ENCODE results near the gene CYP4B1. TPM values are rescaled to one million over a fixed set of nuclear protein-coding genes. Genes with fewer than 3 reads are reported as not detected.

Gene CYP4B1
- total and polyA plus RNA-seq, 4 experiments from 2014 or later: 1.4 to 2.5 TPM; not detected in 2

DNA sequence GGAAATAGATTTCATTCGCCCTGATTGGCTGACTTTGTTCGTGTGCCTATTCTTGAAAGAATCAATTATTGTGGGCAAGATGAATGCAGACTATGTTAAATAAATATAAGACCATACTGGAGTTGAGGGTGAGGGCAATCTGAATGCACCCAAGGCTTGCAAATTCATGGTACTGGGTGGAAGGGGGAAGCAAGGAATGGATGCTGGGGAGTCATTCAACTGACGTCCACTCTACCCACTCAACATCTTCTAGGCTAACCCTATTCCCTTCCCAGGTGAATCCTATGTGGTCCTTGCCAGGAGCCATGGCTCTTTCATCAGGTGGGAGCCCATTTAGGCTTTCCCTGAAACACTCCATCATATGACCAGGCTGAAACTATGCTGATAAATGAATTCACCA, 5.7 kb upstream of the CYP4B1 start:
- POLR2A ChIA-PET (ENCODE audit: partially characterized antibody): no interaction called here
- Mint-ChIP-seq H3K27me3 (peaks cover 22 to 41% of the 10 kb centered on the region in 2 donors), H3K27ac (no peak overlapping the region), H3K9me3 (peaks cover 0 to 9% (median 3%) of the 10 kb centered on the region in 8 donors), H3K4me1 (no peaks in the 10 kb centered on the region), H3K4me3 (no peak overlapping the region), H3K36me3 (no peaks in the 10 kb centered on the region)
- H3K36me3 ChIP-seq (ENCODE audit: insufficient read depth, low read length): no peaks in the 10 kb centered on the region
- H3K4me1 ChIP-seq (ENCODE audit: insufficient read depth, low read length): no peaks in the 10 kb centered on the region
- no peak for DNase-seq
- intact Hi-C loops (cut with micrococcal nuclease): no loop called here
- no peak overlapping the region for H3K4me3 ChIP-seq (ENCODE audit: low read length in 2 of 2)
- CTCF ChIA-PET (ENCODE audit: partially characterized antibody): no interaction called here
- no peak overlapping the region for H3K27ac ChIP-seq (ENCODE audit: low read depth, low read length)
- H3K27me3 ChIP-seq (ENCODE audit: insufficient read depth, low read length): no peaks in the 10 kb centered on the region
- H3K9me3 ChIP-seq (ENCODE audit: control insufficient read depth in 1 of 2, low read length in 2 of 2): no peaks in the 10 kb centered on the region

DNA sequence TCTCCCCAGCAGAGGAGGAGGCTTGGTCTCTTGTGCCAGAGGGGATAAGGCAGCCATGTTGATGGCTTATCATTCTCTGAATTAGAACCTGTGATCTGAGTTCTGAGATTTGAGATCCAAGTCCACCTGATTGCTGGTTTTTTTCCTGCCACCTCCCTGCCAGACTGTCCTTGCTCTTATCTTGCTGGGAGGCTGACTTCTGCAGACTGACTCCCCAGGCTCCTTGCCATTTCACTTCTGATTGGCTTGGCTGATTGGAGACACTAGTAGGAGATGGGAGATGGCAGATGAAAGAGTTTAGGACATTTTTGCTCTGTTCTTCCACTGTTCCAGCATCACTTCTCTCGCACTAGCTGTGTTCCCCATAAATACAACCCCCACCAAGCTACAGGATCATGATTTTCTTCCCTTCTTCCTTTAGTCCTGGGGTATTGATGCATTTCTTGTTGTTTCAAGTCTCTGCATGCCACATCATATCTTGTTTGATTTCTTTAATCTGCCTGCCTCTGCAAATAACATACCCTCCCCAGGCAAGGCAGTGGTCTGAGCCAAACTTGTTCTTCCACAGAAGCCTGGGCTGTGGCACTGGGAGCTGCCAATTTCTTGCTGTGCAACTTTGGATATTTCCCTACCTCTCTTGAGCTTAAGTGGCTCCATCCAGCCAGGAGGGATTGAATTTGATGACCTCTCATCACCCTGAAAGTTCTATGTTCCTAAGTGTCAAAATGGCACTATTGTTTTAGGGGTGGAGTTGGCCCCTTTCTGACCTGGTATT, 963 bp upstream of the CYP4B1 start:
- intact Hi-C loops (cut with micrococcal nuclease): no loop called here
- Mint-ChIP-seq H3K27me3 (peaks cover 11 to 25% of the 10 kb centered on the region in 2 donors), H3K4me1 (no peaks in the 10 kb centered on the region)

DNA sequence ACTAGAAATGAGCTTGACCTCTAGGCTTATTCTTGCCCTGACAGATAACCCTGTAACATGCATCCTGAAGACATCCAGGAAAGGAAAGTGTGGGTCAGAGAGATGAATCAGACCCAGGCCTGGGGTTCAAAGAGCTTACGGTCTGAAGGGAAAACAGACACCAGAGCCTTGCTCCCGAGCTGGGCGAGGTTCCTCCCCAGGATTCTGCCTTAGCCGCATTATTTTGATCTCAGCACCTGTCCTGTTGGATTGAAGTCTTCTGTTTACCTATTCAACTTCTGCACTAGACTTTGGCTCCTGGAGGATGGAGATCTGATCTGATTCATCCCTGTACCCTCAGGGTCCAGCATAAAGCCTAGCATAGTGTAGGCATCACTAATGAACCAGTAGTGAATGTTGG, 1.9 kb downstream of the CYP4B1 start:
- DNase-seq: no peak
- Histone ChIP-seq H3K27ac (ENCODE audit: low read depth, low read length) (no peak overlapping the region), H3K36me3 (ENCODE audit: insufficient read depth, low read length) (no peaks in the 10 kb centered on the region), H3K9me3 (ENCODE audit: control insufficient read depth in 1 of 2, low read length in 2 of 2) (no peaks in the 10 kb centered on the region), H3K4me1 (ENCODE audit: insufficient read depth, low read length) (no peaks in the 10 kb centered on the region), H3K27me3 (ENCODE audit: insufficient read depth, low read length) (no peaks in the 10 kb centered on the region), H3K4me3 (ENCODE audit: low read length in 2 of 2) (no peak overlapping the region)
- peaks cover 0 to 2% (median 0%) of the 10 kb centered on the region in 4 donors for H3K4me1 Mint-ChIP-seq
- H3K27ac Mint-ChIP-seq: peak overlapping the region in 1 of 7 donors; percentile 38
- ChIA-PET POLR2A (ENCODE audit: partially characterized antibody) (no interaction called here), CTCF (ENCODE audit: partially characterized antibody) (no interaction called here)
- peaks cover 13 to 24% of the 10 kb centered on the region in 2 donors for H3K27me3 Mint-ChIP-seq
- H3K4me3 Mint-ChIP-seq: no peak overlapping the region
- no peaks in the 10 kb centered on the region for H3K36me3 Mint-ChIP-seq
- H3K9me3 Mint-ChIP-seq: peaks cover 0 to 3% (median 0%) of the 10 kb centered on the region in 8 donors
- intact Hi-C loops (cut with micrococcal nuclease): no loop called here

More for the DNA sequence above, 963 bp upstream of the CYP4B1 start:
- DNase-seq: no peak
- Mint-ChIP-seq H3K9me3 (peaks cover 0 to 6% (median 3%) of the 10 kb centered on the region in 8 donors), H3K27ac (no peak overlapping the region), H3K36me3 (no peaks in the 10 kb centered on the region), H3K4me3 (no peak overlapping the region)
- ChIA-PET CTCF (ENCODE audit: partially characterized antibody) (no interaction called here), POLR2A (ENCODE audit: partially characterized antibody) (no interaction called here)
- Histone ChIP-seq H3K4me1 (ENCODE audit: insufficient read depth, low read length) (no peaks in the 10 kb centered on the region), H3K9me3 (ENCODE audit: control insufficient read depth in 1 of 2, low read length in 2 of 2) (no peaks in the 10 kb centered on the region), H3K27me3 (ENCODE audit: insufficient read depth, low read length) (no peaks in the 10 kb centered on the region), H3K36me3 (ENCODE audit: insufficient read depth, low read length) (no peaks in the 10 kb centered on the region), H3K27ac (ENCODE audit: low read depth, low read length) (no peak overlapping the region), H3K4me3 (ENCODE audit: low read length in 2 of 2) (no peak overlapping the region)

DNA sequence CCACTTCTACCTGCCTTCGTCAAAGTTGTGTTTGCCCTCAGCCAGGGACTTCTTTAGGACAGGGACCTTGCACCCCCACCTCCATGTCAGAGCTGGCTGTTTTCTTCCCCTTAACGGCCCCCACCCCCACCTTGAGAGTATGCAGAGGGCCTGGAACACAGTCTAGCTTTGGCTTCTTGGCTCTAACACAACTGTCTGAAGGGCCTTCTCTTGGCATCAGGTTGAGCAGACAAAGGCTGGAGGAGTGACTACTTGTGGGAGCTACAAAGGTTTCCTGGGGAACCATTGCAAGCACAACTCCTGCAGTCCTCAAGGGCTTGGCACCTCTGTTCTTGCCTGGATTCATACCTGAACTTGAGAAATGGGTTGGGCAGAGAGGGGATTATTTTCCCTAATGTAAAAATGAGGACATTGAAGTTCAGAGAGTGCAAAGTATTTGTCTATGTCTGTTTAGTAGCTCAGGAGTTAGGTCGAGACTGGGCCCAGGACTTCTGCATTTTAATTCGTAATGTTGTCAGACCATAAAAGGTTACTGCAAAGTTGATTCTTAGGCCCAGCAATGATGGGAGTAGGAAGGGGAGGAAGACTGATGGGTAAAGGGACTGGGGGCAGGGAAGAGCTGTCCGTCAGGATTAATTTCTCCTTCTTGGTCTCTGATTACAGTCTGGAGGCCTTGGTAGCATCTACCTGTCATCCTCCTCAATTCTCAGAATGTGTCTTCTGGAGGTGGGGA, 2.6 kb downstream of the CYP4B1 start:
- H3K9me3 Mint-ChIP-seq: peaks cover 0 to 3% (median 0%) of the 10 kb centered on the region in 8 donors
- no peak overlapping the region for H3K4me3 ChIP-seq (ENCODE audit: low read length in 2 of 2)
- peaks cover 0 to 2% (median 0%) of the 10 kb centered on the region in 4 donors for H3K4me1 Mint-ChIP-seq
- no peaks in the 10 kb centered on the region for H3K4me1 ChIP-seq (ENCODE audit: insufficient read depth, low read length)
- no peak overlapping the region for H3K4me3 Mint-ChIP-seq
- no peaks in the 10 kb centered on the region for H3K36me3 ChIP-seq (ENCODE audit: insufficient read depth, low read length)
- no peak overlapping the region for H3K27ac Mint-ChIP-seq
- H3K27me3 ChIP-seq (ENCODE audit: insufficient read depth, low read length): no peaks in the 10 kb centered on the region
- no peak overlapping the region for H3K27ac ChIP-seq (ENCODE audit: low read depth, low read length)
- peaks cover 10 to 22% of the 10 kb centered on the region in 2 donors for H3K27me3 Mint-ChIP-seq
- H3K9me3 ChIP-seq (ENCODE audit: control insufficient read depth in 1 of 2, low read length in 2 of 2): no peaks in the 10 kb centered on the region
- ChIA-PET POLR2A (ENCODE audit: partially characterized antibody) (no interaction called here), CTCF (ENCODE audit: partially characterized antibody) (no interaction called here)
- intact Hi-C loops (cut with micrococcal nuclease): no loop called here
- no peaks in the 10 kb centered on the region for H3K36me3 Mint-ChIP-seq
- DNase-seq: no peak

DNA sequence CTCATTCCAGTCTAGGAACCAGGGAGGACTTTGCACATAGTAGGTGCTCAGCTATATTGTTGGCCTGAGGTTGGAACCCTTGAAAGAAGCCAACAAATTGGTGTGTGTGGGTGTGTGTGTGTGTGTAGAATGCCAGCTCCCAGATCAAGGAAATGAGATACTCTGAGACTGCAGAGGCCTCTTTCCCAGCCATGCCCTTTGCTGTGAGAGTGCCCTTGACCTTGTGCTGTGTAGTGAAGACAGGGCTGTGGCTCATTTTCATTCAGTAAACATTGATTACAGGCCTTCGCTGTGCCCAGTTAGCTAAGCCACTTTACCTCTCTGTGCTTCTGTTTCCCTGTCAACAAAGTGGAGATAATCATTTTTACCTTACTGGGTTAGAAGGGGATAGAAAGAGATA, 3.2 kb downstream of the CYP4B1 start:
- no peaks in the 10 kb centered on the region for H3K27me3 ChIP-seq (ENCODE audit: insufficient read depth, low read length)
- POLR2A ChIA-PET (ENCODE audit: partially characterized antibody): no interaction called here
- CTCF ChIA-PET (ENCODE audit: partially characterized antibody): no interaction called here
- Mint-ChIP-seq H3K27me3 (peaks cover 7 to 16% of the 10 kb centered on the region in 2 donors), H3K4me3 (no peak overlapping the region), H3K36me3 (no peaks in the 10 kb centered on the region), H3K4me1 (peaks cover 0 to 2% (median 0%) of the 10 kb centered on the region in 4 donors), H3K27ac (no peak overlapping the region), H3K9me3 (peaks cover 0 to 3% (median 0%) of the 10 kb centered on the region in 8 donors)
- no peaks in the 10 kb centered on the region for H3K36me3 ChIP-seq (ENCODE audit: insufficient read depth, low read length)
- H3K4me3 ChIP-seq (ENCODE audit: low read length in 2 of 2): no peak overlapping the region
- no peaks in the 10 kb centered on the region for H3K9me3 ChIP-seq (ENCODE audit: control insufficient read depth in 1 of 2, low read length in 2 of 2)
- intact Hi-C loops (cut with micrococcal nuclease): no loop called here
- no peaks in the 10 kb centered on the region for H3K4me1 ChIP-seq (ENCODE audit: insufficient read depth, low read length)
- no peak for DNase-seq
- H3K27ac ChIP-seq (ENCODE audit: low read depth, low read length): no peak overlapping the region

DNA sequence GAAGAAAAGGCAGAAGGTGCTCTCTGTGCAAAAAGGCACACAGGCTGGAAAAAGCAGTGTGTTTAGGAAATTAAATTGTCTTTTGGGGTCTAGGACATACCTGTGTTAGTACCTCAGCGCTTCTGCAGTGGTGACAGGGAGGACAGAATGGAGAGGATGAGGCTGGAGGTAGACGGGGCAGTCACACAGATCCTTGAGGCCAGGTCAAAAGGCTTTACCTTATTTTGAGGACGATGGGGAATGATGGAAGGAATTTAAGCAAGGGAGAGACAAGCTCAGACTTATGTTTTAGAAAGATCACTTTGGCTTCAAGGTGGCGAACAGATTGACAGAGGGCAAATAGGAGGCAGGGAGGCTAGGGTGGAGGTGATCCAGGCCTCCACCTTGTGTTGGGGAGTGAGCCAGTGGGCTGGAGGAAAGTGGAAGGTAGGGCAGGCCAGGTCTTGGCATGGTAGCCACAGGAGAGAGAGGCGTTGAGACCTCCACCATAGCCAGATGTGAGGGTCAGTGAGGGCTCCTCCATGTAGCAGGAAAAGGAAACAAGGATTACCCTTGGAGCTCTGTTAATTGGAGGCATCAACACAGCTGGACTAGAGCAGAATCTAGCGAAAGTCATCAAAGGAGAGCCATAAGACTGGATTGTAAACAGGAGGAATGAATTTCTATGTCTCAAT, 4.2 kb downstream of the CYP4B1 start:
- Histone ChIP-seq H3K27me3 (ENCODE audit: insufficient read depth, low read length) (no peaks in the 10 kb centered on the region), H3K4me3 (ENCODE audit: low read length in 2 of 2) (no peak overlapping the region), H3K36me3 (ENCODE audit: insufficient read depth, low read length) (no peaks in the 10 kb centered on the region), H3K27ac (ENCODE audit: low read depth, low read length) (no peak overlapping the region), H3K4me1 (ENCODE audit: insufficient read depth, low read length) (no peaks in the 10 kb centered on the region), H3K9me3 (ENCODE audit: control insufficient read depth in 1 of 2, low read length in 2 of 2) (no peaks in the 10 kb centered on the region)
- Mint-ChIP-seq H3K9me3 (peaks cover 0 to 4% (median 1%) of the 10 kb centered on the region in 8 donors), H3K4me1 (peaks cover 0 to 2% (median 0%) of the 10 kb centered on the region in 4 donors), H3K36me3 (peaks cover 0 to 3% of the 10 kb centered on the region in 2 donors), H3K4me3 (no peak overlapping the region), H3K27me3 (peaks cover 8% of the 10 kb centered on the region in 2 donors), H3K27ac (no peak overlapping the region)
- POLR2A ChIA-PET (ENCODE audit: partially characterized antibody): no interaction called here
- DNase-seq: no peak
- intact Hi-C loops (cut with micrococcal nuclease): no loop called here
- CTCF ChIA-PET (ENCODE audit: partially characterized antibody): no interaction called here
